Lung (tissue), 12 donors: ENCODE data around the gene HOXB3. TPM values are rescaled to one million over a fixed set of nuclear protein-coding genes. Genes with fewer than 3 reads are reported as not detected.

ENCODE experiments used
- ATAC-seq: fragments of 200-7000 bp; cut with Tn5 transposase; one replicate; pipeline ENCODE4 v1.9.1; 2020; ENCODE audit warnings: moderate number of reproducible peaks; ENCODE audit not compliant: insufficient read depth, low FRiP score
- DNase-seq, 3 donors: peaks; one replicate each; pipeline ENCODE4 v3.0.0-alpha.2; 2013 to 2017
- H3K27ac ChIP-seq, 2 donors: one replicate each; pipeline ENCODE4 v1.5.1; 2013; ENCODE audit warnings: mild to moderate bottlenecking in 2 of 2, moderate library complexity in 2 of 2, control low read depth in 1 of 2, inconsistent platforms in 1 of 2, low read depth in 1 of 2, low read length in 1 of 2
- H3K27me3 ChIP-seq, 3 donors: one replicate each; pipeline ENCODE4 v1.5.1; 2013; ENCODE audit warnings: low read length in 2 of 3; ENCODE audit not compliant: control insufficient read depth in 3 of 3, insufficient read depth in 3 of 3
- H3K36me3 ChIP-seq, 4 donors: one replicate each; pipeline ENCODE4 v1.5.1; 2013; ENCODE audit warnings: low read length in 4 of 4, mild to moderate bottlenecking in 1 of 4, moderate library complexity in 1 of 4; ENCODE audit not compliant: control insufficient read depth in 4 of 4, insufficient read depth in 4 of 4
- H3K4me1 ChIP-seq, 5 donors: one replicate each; pipeline ENCODE4 v1.5.1; 2013; ENCODE audit warnings: low read length in 5 of 5, mild to moderate bottlenecking in 2 of 5, moderate library complexity in 1 of 5; ENCODE audit not compliant: control insufficient read depth in 5 of 5, insufficient read depth in 5 of 5
- H3K4me3 ChIP-seq: one replicate; pipeline ENCODE4 v1.5.1; 2013; ENCODE audit warnings: mild to moderate bottlenecking, control low read depth, moderate library complexity
- H3K9ac ChIP-seq, 2 donors: one replicate each; pipeline ENCODE4 v1.5.1; 2013; ENCODE audit warnings: low read length in 2 of 2, control low read depth in 1 of 2; ENCODE audit not compliant: insufficient read depth in 1 of 2
- H3K9me3 ChIP-seq, 4 donors: one replicate each; pipeline ENCODE4 v1.5.1; 2013; ENCODE audit warnings: low read length in 3 of 4, mild to moderate bottlenecking in 1 of 4, moderate library complexity in 1 of 4; ENCODE audit not compliant: control insufficient read depth in 4 of 4, insufficient read depth in 3 of 4
- WGBS, 2 donors: extraction: QIAGEN DNeasy Blood & Tissue Kit; methylation state at CpG; one replicate each; pipeline ENCODE4 v1.1.7; 2013; 5-methylcytosine and 5-hydroxymethylcytosine counted together
- polyA plus RNA-seq, 2 donors: library from polyadenylated mRNA; stranded (reverse); fragments of 200-250 nt; gene quantifications; one replicate each; pipeline ENCODE4 v1.2.1, GENCODE V29; 2013
- total RNA-seq, 2 donors: library from RNA; depleted of rRNA in 1 of 2; stranded (reverse); fragments of >200 nt in 1 of 2; gene quantifications; one replicate each; pipeline ENCODE4 v1.2.1, GENCODE V29; 2014 to 2021
- TF ChIP-seq, protein P1 (sequence below): IDR thresholded peaks from 2 replicates; pipeline ENCODE4 v1.5.1; 2012; ENCODE audit warnings: mild to moderate bottlenecking; ENCODE audit errors: control extremely low read depth, extremely low read depth
- donor health status: control.
- donor health status: control.
- donor health status: Bipolar disorder and iron deficiency.
- donor health status: healthy.
- donor health status: DM: yes; HTN: yes; CAD: no.

The HOXB3 gene
- total and polyA plus RNA-seq, 4 donors: 1.9 to 21.1 (median 6.7) TPM

DNA sequence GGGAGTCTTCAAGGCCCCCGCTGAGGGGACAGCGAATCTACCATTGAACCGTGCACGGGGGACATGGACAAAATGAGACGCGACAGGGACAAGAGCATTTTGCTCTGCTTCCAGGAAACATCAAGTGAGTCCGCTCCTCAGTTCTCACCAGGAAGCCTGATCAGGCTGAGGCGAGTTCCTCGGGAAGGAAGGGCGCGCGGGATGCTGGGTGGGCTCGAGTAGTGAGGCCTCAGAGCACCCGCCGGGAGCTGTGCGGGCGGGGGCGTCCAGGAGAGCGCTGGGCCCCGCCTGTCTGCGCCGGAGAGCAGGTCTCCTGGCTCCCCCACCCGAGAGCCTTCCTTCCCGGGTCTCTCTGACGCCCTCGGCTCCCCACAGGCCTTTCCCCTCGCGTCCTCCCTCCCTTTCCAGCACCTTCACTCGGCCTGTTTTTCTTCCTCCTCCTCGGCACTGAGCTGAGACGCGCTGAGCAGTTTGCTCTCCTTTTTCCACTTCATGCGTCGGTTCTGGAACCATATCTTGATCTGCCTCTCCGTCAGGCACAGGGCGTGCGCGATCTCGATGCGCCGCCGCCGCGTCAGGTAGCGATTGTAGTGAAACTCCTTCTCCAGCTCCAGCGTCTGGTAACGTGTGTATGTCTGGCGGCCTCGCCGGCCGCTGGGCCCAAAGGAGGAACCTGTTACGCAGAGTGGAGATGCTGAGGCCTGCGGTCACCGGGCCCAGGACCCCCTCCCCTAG is 6.1 kb upstream of the HOXB3 start:
- Histone ChIP-seq H3K27ac (peak overlapping the region in 1 of 2 donors; percentile 26), H3K9ac (peak overlapping the region; percentile 25 to 72), H3K4me3 (peak overlapping the region; percentile 22), H3K4me1 (peaks cover 0 to 45% (median 6%) of the 10 kb centered on the region in 5 donors), H3K9me3 (no peaks in the 10 kb centered on the region), H3K36me3 (peaks cover 0 to 12% (median 2%) of the 10 kb centered on the region in 4 donors), H3K27me3 (peaks cover 4 to 81% (median 8%) of the 10 kb centered on the region in 3 donors)
- ATAC-seq (no peak), DNase-seq (peak; percentile 40 to 65 (median 62))
- 12 to 14% methylated on average over 51 to 54 of the region's 54 CpGs for WGBS, 2 donors
- TF ChIP-seq, protein P1, sequence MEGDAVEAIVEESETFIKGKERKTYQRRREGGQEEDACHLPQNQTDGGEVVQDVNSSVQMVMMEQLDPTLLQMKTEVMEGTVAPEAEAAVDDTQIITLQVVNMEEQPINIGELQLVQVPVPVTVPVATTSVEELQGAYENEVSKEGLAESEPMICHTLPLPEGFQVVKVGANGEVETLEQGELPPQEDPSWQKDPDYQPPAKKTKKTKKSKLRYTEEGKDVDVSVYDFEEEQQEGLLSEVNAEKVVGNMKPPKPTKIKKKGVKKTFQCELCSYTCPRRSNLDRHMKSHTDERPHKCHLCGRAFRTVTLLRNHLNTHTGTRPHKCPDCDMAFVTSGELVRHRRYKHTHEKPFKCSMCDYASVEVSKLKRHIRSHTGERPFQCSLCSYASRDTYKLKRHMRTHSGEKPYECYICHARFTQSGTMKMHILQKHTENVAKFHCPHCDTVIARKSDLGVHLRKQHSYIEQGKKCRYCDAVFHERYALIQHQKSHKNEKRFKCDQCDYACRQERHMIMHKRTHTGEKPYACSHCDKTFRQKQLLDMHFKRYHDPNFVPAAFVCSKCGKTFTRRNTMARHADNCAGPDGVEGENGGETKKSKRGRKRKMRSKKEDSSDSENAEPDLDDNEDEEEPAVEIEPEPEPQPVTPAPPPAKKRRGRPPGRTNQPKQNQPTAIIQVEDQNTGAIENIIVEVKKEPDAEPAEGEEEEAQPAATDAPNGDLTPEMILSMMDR: no peak

DNA sequence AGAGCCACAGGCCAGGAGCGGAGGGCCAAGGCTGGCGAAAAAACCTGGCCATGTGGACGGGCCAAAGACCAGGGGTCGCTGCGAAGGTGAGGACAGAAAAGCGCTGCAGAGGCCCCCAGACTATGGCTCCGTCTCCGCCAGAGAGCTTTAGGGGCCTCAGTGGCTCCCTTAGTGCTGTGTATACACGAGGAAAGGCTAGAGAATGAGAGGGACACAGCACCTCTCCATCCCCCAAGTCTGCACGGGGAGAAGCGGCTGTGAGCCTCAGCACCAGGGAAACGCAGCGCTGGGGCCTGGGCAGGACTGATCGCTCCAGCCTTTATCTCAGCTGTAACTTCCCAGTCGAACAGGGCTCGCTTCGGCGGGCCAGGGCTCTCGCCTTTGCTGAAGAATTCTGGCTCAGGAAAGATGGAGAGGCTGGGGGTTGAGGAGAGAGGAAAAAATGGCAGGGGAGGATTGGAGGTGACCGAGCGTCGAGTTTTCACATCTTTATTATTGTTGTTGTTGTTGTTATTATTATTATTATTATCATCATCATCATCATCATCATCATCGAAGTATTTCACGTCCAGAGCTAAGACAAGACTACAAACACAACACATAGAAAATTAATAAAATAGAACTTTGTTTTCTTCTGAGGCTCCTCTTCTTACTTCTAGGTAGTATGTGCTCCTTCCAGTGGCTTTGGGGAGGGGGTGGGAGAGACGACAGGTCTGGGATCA is 5.4 kb upstream of the HOXB3 start:
- H3K36me3 ChIP-seq: peaks cover 0 to 17% (median 3%) of the 10 kb centered on the region in 4 donors
- H3K27me3 ChIP-seq: peaks cover 4 to 78% (median 11%) of the 10 kb centered on the region in 3 donors
- DNase-seq: peak in 2 of 3 donors; percentile 46 to 59
- no peak for ATAC-seq
- peak overlapping the region in 1 of 2 donors; percentile 54 for H3K9ac ChIP-seq
- peaks cover 0 to 52% (median 6%) of the 10 kb centered on the region in 5 donors for H3K4me1 ChIP-seq
- 57 to 79% methylated on average over 25 of the region's 25 CpGs for WGBS, 2 donors
- H3K27ac ChIP-seq: peak overlapping the region in 1 of 2 donors; percentile 12
- no peak overlapping the region for H3K4me3 ChIP-seq
- TF ChIP-seq, protein P1: no peak
- no peaks in the 10 kb centered on the region for H3K9me3 ChIP-seq

DNA sequence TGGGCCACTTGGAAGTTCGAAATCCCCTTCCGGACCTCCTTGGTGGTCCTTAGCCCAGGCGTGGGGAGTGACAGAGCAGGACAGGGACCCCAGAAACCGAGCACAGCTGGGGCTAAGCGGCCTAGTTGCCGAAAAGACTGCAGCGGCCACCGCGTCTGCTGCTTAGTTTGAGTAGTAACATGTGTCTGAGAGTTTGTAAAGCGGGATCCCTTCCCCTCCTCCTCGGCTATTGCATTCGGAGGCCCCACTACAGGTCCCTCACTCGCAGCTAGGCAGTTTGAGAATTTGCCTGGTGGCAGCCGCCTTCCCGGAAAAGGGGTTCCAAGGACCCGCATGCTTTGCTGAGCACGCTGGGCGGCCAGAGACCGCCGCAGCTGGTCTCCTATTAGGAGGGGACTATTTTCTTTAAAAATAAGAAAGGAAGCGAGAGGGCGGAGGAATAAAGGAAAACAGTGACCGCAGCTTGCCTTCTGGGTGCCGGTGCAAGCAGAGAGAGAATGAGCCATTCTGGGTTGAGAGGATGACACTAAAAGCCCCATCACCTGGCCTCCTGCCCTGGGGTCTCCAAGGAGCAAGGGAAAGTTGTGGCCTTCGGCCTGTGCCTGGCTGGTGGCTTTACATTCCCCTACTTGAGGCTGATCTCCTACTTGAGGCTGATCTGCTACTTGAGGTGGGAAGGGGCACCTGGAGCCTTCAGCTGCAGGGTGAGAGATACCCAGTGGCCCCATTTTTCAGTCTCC is 4.7 kb upstream of the HOXB3 start:
- no peak for ATAC-seq
- peaks cover 0 to 19% (median 3%) of the 10 kb centered on the region in 4 donors for H3K36me3 ChIP-seq
- peak overlapping the region in 1 of 2 donors; percentile 55 for H3K27ac ChIP-seq
- H3K4me1 ChIP-seq: peaks cover 0 to 58% (median 6%) of the 10 kb centered on the region in 5 donors
- no peaks in the 10 kb centered on the region for H3K9me3 ChIP-seq
- TF ChIP-seq, protein P1: no peak
- DNase-seq: peak; percentile 71 to 82 (median 82)
- no peak overlapping the region for H3K4me3 ChIP-seq
- H3K27me3 ChIP-seq: peaks cover 7 to 70% (median 11%) of the 10 kb centered on the region in 3 donors
- H3K9ac ChIP-seq: peak overlapping the region; percentile 46 to 88
- 42 to 64% methylated on average over 25 of the region's 25 CpGs for WGBS, 2 donors
